HG03460 (cell line): Measurements from ENCODE around the gene PVRIG.
"Not testable (repeated sequence)": the region's sequence is repeated elsewhere in the genome, so short reads cannot be mapped to it uniquely, and the experiment has no call there.

Experiments used
- ATAC-seq: cut with Tn5 transposase; IDR thresholded peaks from one replicate; pipeline ENCODE4 v1.9.1; 2021; ENCODE audit not compliant: unreplicated experiment

Gene PVRIG

DNA sequence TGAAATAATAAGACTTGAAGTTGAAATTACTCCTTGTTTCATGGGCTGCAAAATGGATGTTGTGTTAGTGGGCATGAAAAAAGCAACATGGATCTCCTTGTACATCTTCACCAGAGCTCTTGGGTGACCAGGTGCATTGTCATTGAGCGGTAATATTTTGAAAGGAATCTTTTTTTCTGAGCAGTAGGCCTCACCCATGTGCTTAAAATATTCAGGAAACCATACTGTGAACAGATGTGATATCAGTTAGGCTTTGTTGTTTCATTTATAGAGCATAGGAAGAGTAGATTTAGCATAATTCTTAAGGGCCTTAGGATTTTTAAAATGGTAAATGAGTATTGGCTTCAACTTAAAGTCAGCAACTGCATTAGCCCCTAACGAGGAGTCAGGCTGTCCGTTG is 26.8 kb upstream of the PVRIG start:
- ATAC-seq = no peak

DNA sequence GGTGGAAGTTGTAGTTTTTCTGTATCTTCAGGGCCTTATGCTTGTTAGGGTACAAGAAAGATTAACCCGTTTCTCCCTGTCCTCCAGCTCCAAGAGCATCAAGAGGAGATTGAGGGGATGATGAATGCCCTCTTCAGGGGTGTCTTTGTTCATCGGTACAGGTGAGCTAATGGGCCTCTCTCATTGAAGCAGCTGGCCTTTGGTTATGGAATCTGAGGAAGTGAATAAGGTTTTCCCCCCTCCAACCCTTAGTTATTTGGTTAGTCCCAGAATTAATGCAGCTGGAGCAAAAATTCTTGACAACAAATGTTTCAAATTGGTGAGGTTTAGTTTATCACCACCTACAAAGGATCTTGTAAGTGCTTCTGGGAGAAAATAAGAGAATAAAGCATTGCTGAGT is 24.5 kb upstream of the PVRIG start:
- ATAC-seq = no peak

DNA sequence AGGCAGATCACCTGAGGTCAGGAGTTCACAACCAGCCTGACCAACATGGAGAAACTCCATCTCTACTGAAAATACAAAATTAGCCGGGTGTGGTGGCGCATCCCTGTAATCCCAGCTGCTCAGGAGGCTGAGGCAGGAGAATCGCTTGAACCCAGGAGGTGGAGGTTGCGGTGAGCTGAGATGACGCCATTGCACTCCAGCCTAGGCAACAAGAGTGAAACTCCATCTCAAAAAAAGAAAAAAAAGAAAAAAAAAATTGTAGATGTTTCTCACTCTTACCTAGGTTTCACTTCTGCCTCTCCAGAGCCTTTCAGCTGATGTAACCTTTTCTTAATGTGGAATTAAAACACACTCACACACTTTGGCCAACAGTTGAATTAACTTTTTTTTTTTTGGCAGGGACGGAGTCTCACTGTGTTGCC is 23.8 kb upstream of the PVRIG start:
- ATAC-seq = not testable (repeated sequence)

DNA sequence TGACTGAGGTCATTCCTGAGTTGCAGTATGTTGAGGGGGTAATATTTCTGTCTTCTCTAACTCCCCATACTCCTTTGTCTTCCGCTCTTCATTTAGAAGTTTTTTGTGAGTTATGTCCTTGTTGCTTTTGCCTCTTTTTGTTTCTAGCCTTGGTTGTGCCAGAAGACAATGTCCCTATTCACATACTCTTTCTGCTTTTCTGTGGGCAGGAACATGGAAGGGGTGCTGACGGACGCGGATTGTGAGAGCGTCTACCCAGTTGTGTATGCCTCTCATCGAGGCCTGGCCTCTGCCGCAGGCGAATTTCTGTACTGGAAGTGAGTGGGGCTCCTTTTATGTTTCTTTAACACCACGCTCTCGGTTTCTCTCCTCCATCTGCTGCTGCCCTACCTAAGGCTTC is 21.5 kb upstream of the PVRIG start:
- no peak for ATAC-seq

DNA sequence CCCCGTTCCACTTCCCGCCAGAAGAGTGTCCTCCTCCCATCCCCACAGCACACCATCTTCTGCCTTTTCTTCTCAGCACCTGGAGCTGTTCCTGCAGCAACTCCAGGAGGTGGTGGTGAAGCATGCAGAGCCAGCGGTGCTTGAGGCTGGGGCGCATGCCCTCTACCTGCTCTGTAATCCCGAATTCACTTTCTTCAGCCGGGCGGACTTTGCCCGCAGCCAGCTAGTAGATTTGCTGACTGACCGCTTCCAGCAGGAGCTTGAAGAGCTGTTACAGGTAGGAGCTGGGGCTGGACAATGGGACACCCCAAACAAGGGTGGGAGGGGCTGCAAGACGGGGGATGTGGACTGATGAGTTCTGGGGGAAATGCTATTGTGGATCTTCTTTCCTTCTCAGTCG is 19.1 kb upstream of the PVRIG start:
- ATAC-seq = no peak

DNA sequence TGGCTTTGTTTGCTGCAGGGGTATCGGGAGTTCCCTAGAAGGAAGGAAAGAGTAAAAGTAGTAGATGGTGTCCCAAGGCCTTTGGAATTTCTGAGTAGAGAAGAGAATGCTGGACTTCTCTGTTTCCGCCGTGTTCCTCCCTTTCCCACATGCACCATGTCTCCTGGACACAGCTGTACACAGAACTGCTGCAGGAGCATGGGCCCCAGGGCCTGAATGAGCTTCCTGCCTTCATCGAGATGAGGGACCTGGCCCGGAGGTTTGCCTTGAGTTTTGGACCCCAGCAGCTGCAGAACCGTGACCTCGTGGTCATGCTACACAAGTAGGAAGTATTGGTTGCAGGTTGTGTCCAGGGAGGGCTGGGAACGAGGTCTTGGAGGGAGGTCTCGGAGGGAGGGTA is 15.3 kb upstream of the PVRIG start:
- ATAC-seq = no peak

DNA sequence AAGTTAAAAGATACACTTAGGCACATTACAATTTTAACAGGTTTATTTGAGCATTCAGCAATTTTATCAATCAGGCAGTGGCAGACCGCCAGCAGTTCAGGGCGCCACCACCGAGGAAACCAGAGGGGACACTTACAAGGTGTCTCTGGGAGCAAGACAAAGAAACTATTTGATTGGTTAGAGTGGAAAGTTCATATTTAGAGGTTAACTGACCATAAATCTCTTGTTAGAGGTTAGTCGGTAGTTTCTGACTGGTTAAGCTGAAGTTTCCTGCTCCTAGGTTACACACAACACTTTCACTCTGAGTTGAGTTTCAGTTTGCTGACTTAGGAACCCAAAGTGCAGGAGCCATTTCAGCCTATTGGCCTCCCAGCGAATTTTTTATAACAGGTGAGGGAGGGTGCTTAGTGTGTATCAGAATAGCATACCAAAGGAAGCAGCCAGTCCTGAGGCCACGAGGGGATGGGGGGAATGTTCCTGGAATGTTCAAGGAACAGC is 10.8 kb upstream of the PVRIG start:
- peak; percentile 66 for ATAC-seq

DNA sequence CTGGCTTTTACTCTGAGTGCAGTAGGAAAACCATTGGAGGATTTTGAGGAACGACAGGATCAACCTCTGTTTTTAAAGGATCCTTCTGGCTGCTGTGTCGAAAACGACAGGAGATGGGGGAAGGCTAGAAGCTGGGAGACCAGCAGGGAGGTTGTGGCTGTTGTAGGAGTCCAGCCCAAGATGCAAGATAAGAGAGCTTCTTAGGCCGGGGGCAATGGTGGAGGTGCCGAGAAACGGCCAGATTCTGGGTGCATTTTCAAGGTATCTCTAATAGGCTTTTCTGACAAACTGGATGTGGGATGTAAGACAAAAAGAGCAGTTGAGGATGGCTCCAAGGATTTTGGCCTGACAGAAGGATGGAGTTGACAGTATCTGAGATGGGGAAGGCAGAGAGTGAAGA is 10.3 kb upstream of the PVRIG start:
- no peak for ATAC-seq

DNA sequence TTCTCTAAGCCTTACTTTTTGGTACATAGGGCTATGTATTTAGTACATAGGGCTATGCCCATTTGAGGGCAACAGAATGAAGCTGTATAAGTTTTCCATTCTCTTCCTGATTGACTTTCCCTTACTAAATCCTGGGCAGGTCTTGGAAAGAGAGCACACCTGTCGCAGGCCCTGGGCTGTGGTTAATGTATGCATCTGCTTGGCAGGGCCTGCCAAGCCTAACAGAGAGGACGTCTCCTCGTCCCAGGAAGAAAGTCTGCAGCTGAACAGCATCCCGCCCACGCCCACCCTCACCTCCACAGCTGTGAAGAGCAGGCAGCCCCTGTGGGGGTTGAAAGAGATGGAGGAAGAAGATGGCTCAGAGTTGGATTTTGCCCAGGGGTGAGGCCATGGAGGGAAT is 8.9 kb upstream of the PVRIG start:
- no peak for ATAC-seq

DNA sequence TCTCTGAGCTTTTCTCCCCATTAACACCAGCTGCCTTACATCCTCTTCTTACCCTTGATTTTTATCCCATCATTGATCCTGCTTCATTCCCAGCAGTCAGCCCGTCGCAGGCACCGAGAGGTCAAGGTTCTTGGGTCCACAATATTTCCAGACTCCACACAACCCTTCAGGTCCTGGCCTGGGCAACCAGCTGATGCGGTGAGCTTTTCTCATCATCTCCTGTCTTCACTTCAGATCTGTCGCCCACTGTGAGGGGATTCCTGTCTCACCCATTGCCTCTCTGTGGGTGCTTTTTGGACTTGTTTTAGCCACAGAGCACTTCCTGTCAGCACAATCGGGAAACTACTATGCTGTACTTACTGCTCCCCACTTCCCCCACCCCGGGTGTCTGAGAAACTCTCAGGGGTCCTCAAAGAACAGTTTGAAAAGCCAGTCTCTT is 8.4 kb upstream of the PVRIG start:
- peak; percentile 48 for ATAC-seq

DNA sequence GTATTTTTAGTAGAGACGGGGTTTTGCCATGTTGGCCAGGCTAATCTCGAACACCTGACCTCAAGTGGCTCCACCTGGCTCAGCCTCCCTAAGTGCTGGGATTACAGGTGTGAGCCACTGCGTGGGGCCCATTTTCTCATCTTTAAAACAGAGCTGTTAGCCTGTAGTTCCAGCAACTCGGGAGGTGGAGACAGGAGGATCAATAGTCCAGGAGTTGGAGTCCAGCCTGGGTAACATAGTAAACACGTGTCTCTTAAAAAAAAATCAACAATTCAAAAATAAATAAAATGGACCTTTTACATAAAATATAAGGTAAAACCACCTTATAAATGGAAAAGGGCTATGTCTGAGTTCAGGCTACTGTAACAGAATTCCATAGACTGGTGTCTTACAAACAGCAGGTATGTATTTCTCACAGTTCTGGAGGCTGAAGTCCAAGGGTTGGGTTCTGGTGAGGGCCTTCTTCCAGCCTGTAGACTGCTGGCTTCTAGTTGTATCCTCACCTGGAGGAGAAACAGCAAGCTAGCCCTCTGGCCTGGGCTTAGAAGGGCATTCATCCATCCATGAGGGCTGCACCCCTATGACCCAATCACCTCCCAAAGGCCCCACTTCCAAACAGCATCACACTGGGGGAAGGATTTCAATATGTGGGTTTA is 7.0 kb upstream of the PVRIG start:
- no peak for ATAC-seq

DNA sequence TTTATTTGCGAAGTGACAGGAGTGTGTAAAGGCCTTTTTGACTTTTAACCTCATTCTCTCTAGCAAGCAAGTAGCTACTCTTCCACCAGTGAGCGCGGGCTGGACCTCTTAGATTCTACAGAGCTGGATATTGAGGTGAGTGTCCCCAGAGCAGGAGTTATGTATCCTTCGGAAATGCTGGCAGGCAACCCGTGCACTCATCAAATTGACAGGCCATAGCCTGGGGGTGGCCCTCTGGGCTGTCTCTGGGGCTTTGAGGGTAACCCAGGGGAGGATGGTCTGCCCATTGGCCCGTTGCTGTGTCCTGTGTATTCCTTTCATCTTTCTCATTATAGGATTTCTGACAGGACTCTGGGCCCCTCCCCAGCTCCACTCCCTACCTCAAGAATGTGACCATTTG is 6.1 kb upstream of the PVRIG start:
- no peak for ATAC-seq

DNA sequence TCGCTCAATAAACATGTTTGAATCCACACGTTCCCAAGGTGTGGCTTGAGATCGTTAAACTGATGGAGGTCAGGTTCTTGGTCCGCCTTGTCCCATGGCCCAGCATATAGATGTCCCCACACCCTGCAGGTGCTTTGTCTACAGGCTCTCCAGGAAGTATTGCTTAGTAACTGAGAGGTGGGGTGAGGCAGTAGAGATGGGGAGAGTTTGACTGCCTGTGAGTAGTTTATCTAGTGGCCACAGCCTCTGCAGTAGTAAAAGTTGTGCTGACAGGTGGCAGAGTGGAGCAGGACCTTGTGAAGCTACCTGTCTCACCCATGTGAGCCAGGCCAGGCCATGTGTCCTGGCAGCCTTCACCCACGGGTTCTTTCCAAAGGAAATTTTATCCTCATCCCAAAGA is 5.4 kb upstream of the PVRIG start:
- not testable (repeated sequence) for ATAC-seq

DNA sequence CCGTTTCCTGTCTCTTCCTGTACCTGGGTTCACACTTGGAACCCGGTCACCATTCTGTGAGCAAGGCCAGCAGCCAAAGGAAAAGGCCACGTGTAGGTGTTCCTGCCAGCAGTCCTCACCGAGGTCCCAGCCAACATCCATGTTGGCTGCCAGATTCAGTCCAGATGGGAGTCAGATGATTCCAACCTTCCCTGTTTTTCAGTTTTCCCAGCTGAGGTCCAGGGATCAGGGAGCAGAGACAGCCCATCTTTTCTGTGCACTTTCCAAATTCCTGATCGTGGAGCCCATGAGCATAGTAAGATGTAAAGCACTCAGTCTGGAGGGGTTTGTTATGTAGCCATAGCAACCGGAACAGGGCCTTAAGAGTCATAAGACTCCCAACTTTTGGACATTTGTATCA is 3.9 kb upstream of the PVRIG start:
- ATAC-seq = no peak

DNA sequence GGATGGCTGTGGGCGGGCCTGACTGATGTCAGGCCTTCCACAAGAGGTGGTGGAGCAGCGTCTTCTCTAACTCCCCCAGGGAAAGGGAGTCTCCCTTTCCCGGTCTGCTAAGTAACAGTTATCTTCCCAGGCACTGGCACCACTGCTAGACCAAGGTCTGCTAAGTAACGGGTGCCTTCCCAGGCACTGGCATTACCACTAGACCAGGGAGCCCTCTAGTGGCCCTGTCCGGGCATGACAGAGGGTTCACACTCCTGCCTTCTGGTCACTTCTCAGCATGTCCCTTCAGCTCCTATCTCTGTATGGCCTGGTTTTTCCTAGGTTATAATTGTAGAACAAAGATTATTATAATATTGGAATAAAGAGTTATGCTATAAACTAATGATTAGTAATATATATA is 1.8 kb upstream of the PVRIG start:
- ATAC-seq = peak; percentile 5

DNA sequence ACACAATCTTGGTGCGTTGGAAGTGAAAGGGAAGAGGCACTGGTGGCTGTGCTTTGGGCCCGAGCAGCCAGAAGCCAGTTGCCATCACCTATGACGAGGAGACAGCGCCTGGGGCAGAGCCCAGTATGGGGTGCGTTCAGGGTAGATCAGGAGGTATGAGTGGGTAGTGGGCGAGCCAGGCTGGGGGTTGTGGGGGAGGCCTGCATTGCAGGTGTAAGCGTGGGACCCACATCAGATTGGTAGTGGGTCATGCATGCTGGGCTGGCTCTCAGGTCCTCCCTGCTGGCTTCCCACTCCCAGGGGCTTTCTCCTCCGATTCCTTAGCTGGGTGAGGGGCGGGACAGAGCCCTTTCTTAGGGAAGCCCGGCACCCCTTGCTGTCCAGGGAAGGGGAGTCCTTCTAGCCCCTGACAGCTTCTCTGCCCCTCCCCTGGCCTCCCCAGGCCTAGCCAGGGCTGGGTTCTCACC is 445 bp upstream of the PVRIG start:
- no peak for ATAC-seq

DNA sequence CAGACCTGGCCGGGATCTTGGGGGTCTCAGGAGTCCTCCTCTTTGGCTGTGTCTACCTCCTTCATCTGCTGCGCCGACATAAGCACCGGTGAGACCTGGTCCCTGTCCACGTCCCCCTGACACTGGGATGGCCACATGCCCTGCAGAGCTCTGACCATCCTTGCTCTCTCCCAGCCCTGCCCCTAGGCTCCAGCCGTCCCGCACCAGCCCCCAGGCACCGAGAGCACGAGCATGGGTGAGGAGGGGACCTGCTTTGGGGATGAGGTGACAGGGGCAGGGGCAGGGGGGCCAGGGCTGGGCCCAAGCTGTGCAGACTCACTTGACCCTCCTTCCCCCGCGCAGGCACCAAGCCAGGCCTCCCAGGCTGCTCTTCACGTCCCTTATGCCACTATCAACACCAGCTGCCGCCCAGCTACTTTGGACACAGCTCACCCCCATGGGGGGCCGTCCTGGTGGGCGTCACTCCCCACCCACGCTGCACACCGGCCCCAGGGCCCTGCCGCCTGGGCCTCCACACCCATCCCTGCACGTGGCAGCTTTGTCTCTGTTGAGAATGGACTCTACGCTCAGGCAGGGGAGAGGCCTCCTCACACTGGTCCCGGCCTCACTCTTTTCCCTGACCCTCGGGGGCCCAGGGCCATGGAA is 959 bp downstream of the PVRIG start:
- ATAC-seq = no peak

DNA sequence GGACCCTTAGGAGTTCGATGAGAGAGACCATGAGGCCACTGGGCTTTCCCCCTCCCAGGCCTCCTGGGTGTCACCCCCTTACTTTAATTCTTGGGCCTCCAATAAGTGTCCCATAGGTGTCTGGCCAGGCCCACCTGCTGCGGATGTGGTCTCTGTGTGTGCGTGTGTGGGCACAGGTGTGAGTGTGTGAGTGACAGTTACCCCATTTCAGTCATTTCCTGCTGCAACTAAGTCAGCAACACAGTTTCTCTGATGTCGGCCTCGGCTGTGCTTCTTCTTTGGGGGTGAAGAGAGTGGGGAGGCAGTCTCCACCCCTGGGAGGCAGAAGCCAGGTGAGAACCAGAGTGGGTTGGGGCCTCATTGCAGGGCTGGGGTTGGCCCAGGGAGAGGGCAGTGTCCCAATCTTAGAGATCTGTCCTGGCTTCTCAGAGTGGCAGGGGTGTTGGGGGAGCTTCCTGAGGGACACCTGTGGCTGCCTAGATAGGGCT is 1.5 kb downstream of the PVRIG start:
- ATAC-seq = peak; percentile 52

DNA sequence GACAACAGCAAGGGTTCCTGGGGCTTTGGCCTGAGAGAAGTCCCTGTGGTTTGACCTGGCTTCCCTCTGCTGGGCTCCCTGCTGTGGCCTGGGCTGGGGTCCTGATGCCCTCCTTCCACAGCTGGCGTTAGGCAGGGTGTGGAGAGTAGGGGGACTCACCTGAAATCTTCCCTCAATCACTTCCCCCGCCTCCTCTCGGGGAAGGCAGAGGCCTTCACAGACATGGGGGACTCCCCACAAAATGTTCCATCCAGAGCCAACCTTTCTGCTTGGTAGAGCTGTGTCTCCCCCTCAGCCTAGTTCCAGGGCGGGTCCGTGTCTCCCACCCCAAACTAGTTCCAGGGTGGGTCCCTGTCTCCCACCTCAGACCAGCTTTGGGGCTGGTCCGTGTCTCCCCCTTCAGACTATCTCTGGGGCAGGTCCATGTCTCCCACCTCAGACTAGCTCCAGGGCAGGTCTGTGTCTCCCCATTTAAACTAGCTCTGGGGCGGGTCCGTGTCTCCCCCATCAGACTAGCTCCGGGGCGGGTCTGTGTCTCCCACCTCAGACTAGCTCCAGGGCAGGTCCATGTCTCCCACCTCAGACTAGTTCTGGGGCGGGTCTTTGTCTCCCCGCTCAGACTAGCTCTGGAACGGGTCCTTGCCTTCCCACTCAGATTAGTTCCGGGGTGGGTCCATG is 2.2 kb downstream of the PVRIG start:
- ATAC-seq = no peak

DNA sequence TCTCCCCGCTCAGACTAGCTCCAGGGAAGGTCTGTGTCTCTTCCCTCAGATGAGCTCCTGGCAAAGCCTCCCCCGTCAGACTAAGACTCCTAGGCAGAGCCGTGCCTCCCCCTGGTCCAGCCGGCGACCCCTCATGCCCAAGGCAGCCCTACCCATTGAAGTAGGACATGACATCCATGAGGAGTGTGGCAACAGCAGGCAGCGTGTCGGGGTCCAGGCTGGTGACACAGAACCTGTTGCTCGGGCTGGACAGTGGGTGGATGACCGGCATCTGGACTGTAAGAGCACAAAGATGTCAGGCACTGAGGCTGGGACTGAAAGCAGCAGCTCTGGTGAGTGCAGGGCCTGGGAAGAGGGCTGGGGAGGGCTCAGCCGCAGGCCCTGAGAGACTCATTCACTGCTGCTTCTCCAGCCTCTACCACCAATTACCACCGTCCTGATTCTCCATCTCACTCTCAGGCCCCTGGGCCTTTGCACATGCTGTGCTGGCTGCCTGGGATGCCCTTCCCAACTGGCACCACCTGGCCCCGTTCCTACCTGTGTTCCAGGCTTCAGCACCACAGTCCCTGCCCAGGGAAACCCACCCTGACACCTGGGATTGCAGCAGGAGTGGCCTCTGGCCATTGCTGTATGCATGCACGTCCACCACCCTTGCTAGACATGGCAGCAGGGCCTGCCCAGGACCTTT is 2.8 kb downstream of the PVRIG start:
- ATAC-seq = no peak

DNA sequence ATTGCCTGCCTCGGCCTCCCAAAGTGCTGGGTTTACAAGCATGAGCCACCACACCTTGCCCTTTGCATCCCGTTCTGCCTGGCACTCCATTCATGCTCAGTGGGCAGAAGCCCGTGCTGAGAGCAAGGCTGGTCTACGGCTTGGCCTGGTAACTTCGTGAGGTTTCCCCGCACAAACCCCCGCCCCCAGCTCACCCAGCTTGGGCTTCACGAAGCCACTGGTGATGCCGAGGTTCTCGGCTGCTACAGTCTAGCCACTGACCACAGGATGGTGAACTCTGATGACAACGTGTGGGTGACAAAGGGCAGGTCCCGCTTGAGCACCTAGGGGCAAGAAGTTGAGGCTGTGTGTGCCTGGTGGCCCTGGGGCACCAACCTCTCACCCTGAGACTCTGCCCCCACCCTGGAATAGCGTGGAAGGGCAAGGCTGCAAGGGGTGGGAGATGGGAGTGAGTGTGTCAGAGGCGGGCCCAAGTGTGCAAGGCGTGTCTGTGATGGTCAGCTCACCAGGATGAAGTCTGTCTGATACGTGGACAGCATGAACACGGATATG is 3.7 kb downstream of the PVRIG start:
- not testable (repeated sequence) for ATAC-seq
